Neural progenitor cell (in vitro differentiated cells): ENCODE data around the gene UBR2. TPM values are rescaled to one million over a fixed set of nuclear protein-coding genes. Genes with fewer than 3 reads are reported as not detected.

Source experiments
- DNase-seq: peaks from one replicate; pipeline ENCODE4 v3.0.0-alpha.2; 2016; ENCODE audit warnings: low spot score
- H2AFZ ChIP-seq: fragments of 200-600 bp; sonication (generic); replicated peaks from 2 replicates; pipeline ENCODE4 v1.6.1; 2016; ENCODE audit warnings: antibody characterized with exemption
- H3F3A ChIP-seq: fragments of 200-600 bp; sonication (generic); 2 replicates; pipeline ENCODE4 v1.6.1; 2016; ENCODE audit warnings: antibody characterized with exemption, low read depth
- H3K27ac ChIP-seq: fragments of 200-600 bp; sonication (generic); 2 replicates; pipeline ENCODE4 v1.5.1; 2016; ENCODE audit warnings: mild to moderate bottlenecking
- H3K27me3 ChIP-seq: fragments of 200-600 bp; sonication (generic); 2 replicates; pipeline ENCODE4 v1.6.1; 2016; ENCODE audit warnings: mild to moderate bottlenecking, moderate library complexity
- H3K36me3 ChIP-seq: fragments of 200-600 bp; sonication (generic); 2 replicates; pipeline ENCODE4 v1.5.1; 2016
- H3K4me1 ChIP-seq: fragments of 200-600 bp; sonication (generic); 2 replicates; pipeline ENCODE4 v1.6.1; 2016; ENCODE audit warnings: mixed run types
- H3K4me2 ChIP-seq: fragments of 200-600 bp; sonication (generic); 2 replicates; pipeline ENCODE4 v1.6.1; 2016
- H3K4me3 ChIP-seq: fragments of 200-600 bp; sonication (generic); 2 replicates; pipeline ENCODE4 v1.5.1; 2016
- H3K79me2 ChIP-seq: fragments of 200-600 bp; sonication (generic); 2 replicates; pipeline ENCODE4 v1.6.1; 2016; ENCODE audit warnings: low read depth
- H3K9ac ChIP-seq: fragments of 200-600 bp; sonication (generic); 2 replicates; pipeline ENCODE4 v1.6.1; 2016
- H3K9me3 ChIP-seq: fragments of 200-600 bp; sonication (generic); 2 replicates; pipeline ENCODE4 v1.5.1; 2016; ENCODE audit warnings: low read depth
- H4K20me1 ChIP-seq: fragments of 200-600 bp; sonication (generic); 2 replicates; pipeline ENCODE4 v1.6.1; 2016; ENCODE audit warnings: low read depth
- H3K27ac Mint-ChIP-seq: 3 replicates; pipeline ENCODE4 v1.8.0; 2021; ENCODE audit warnings: mixed read lengths
- H3K27me3 Mint-ChIP-seq: 2 replicates; pipeline ENCODE4 v1.8.0; 2022; ENCODE audit warnings: low read depth, mild to moderate bottlenecking, inconsistent platforms, moderate library complexity, mixed read lengths; ENCODE audit not compliant: insufficient read depth
- H3K36me3 Mint-ChIP-seq: 3 replicates; pipeline ENCODE4 v1.8.0; 2021; ENCODE audit warnings: mixed read lengths
- H3K4me1 Mint-ChIP-seq: 3 replicates; pipeline ENCODE4 v1.8.0; 2021; ENCODE audit warnings: mixed read lengths
- H3K4me3 Mint-ChIP-seq: 3 replicates; pipeline ENCODE4 v1.8.0; 2021; ENCODE audit warnings: mild to moderate bottlenecking, moderate library complexity, mixed read lengths
- H3K9me3 Mint-ChIP-seq: 3 replicates; pipeline ENCODE4 v1.8.0; 2020; ENCODE audit warnings: mixed read lengths
- EZH2 ChIP-seq: fragments of 200-600 bp; sonication (generic); IDR thresholded peaks from 2 replicates; pipeline ENCODE4 v1.6.1; 2017; ENCODE audit warnings: antibody characterized with exemption, mild to moderate bottlenecking, moderate library complexity
- EZH2phosphoT487 ChIP-seq: fragments of 200-600 bp; sonication (generic); IDR thresholded peaks from 2 replicates; pipeline ENCODE4 v1.6.1; 2017; ENCODE audit warnings: antibody characterized with exemption
- total RNA-seq: library from RNA; depleted of rRNA; stranded (reverse); fragments of >200 nt; gene quantifications from 2 replicates; pipeline ENCODE4 v1.2.3, GENCODE V29; 2015; ENCODE audit warnings: low replicate concordance
- TF ChIP-seq, protein P1 (sequence below): fragments of 200-600 bp; sonication (generic); IDR thresholded peaks from 2 replicates; pipeline ENCODE4 v1.5.1; 2017; ENCODE audit warnings: antibody characterized with exemption, mild to moderate bottlenecking

Gene UBR2
- total RNA-seq, 1 donor from 2014 or later, result 34.7 TPM

DNA sequence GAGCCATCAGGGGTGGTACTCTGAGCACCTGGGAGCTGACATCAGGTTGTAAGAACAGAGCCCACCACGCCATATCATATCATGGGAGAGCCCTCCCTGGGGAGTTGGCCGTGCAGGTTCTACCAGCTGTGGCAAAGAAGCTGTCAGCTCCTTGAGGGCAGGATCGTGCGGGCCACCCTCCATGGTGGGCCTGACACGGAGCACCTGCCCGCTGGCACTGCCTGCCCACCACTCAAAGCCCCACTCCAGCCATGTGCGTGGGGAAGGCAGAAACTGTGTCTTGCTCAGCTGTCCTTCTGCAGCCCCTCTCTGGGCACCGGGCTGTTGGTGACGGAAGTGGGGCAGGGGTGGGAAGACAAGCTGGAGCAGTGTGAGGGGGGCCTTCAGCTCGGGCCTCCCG is 144.3 kb downstream of the UBR2 start:
- H4K20me1 ChIP-seq, result no peaks in the 10 kb centered on the region
- no peaks in the 10 kb centered on the region for H3K36me3 ChIP-seq
- no peak overlapping the region for H3K4me3 ChIP-seq
- no peaks in the 10 kb centered on the region for H3K9me3 ChIP-seq
- Mint-ChIP-seq H3K9me3 (peaks cover 7% of the 10 kb centered on the region), H3K27ac (no peak overlapping the region), H3K36me3 (no peaks in the 10 kb centered on the region), H3K4me3 (no peak overlapping the region), H3K27me3 (peaks cover 2% of the 10 kb centered on the region), H3K4me1 (peaks cover 10% of the 10 kb centered on the region)
- DNase-seq, result no peak
- no peak overlapping the region for H2AFZ ChIP-seq
- H3K27ac ChIP-seq, result no peak overlapping the region
- H3F3A ChIP-seq, result no peaks in the 10 kb centered on the region
- H3K4me1 ChIP-seq, result peaks cover 20% of the 10 kb centered on the region
- no peak overlapping the region for H3K4me2 ChIP-seq
- no peak overlapping the region for H3K9ac ChIP-seq
- no peaks in the 10 kb centered on the region for H3K27me3 ChIP-seq
- no peaks in the 10 kb centered on the region for H3K79me2 ChIP-seq
- TF ChIP-seq EZH2 (no peak), EZH2phosphoT487 (no peak)
- TF ChIP-seq, protein P1, sequence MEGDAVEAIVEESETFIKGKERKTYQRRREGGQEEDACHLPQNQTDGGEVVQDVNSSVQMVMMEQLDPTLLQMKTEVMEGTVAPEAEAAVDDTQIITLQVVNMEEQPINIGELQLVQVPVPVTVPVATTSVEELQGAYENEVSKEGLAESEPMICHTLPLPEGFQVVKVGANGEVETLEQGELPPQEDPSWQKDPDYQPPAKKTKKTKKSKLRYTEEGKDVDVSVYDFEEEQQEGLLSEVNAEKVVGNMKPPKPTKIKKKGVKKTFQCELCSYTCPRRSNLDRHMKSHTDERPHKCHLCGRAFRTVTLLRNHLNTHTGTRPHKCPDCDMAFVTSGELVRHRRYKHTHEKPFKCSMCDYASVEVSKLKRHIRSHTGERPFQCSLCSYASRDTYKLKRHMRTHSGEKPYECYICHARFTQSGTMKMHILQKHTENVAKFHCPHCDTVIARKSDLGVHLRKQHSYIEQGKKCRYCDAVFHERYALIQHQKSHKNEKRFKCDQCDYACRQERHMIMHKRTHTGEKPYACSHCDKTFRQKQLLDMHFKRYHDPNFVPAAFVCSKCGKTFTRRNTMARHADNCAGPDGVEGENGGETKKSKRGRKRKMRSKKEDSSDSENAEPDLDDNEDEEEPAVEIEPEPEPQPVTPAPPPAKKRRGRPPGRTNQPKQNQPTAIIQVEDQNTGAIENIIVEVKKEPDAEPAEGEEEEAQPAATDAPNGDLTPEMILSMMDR, result no peak

DNA sequence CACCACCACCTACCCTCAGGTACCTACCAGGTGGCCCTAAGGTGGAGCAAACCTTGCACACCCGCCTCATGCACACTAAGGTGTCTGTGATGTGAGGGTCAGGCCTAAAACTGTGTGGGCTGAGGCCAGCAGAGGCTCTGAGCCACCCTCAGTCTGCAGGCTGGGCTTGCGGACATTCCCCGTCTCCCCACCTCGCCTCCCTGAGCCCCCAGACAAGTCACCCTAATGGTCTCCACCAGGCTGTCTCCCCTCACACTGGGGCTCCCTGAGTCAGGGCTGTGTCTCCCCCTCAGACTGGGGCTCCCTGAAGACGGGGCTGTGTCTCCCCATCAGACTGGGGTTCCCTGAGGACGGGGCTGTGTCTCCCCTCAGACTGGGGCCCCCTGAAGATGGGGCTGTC is 146.0 kb downstream of the UBR2 start:
- peak overlapping the region; percentile 50 for H3K27ac Mint-ChIP-seq
- Histone ChIP-seq H3K36me3 (no peaks in the 10 kb centered on the region), H3K9me3 (no peaks in the 10 kb centered on the region), H3K9ac (no peak overlapping the region), H4K20me1 (no peaks in the 10 kb centered on the region), H3K27me3 (no peaks in the 10 kb centered on the region), H3K4me2 (peak overlapping the region; percentile 16), H3K27ac (peak overlapping the region; percentile 78), H3K4me3 (no peak overlapping the region), H3K4me1 (peaks cover 14% of the 10 kb centered on the region), H3F3A (no peaks in the 10 kb centered on the region), H2AFZ (peak overlapping the region; percentile 86), H3K79me2 (no peaks in the 10 kb centered on the region)
- peaks cover 10% of the 10 kb centered on the region for H3K4me1 Mint-ChIP-seq
- no peaks in the 10 kb centered on the region for H3K27me3 Mint-ChIP-seq
- no peak overlapping the region for H3K4me3 Mint-ChIP-seq
- DNase-seq, result no peak
- TF ChIP-seq, protein P1, result no peak
- TF ChIP-seq EZH2 (no peak), EZH2phosphoT487 (no peak)
- no peaks in the 10 kb centered on the region for H3K36me3 Mint-ChIP-seq
- peaks cover 7% of the 10 kb centered on the region for H3K9me3 Mint-ChIP-seq

DNA sequence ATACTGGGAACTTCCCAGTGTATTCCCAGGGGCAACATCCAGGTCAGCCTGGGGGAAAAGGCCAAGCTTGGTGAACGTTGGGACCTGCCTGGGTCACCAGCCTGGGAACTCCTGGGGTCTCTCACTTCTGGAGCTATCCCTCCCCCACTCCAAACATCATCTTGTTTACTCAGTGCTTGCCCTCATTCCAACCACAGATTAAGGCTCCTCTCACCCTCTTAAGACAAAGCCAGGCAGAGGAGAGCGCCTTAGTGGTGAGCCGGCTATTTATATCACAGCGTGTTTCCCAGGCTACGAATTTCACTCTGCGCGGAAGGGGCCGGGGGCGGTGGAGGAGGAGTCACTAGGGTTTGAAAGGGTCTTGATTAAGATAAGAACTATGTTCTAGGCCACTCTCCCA is 146.5 kb downstream of the UBR2 start:
- Mint-ChIP-seq H3K4me1 (peaks cover 10% of the 10 kb centered on the region), H3K27ac (peak overlapping the region; percentile 46), H3K9me3 (peaks cover 7% of the 10 kb centered on the region), H3K36me3 (no peaks in the 10 kb centered on the region), H3K4me3 (no peak overlapping the region), H3K27me3 (no peaks in the 10 kb centered on the region)
- Histone ChIP-seq H3K4me2 (peak overlapping the region; percentile 16), H3K27ac (peak overlapping the region; percentile 78), H3K27me3 (no peaks in the 10 kb centered on the region), H3F3A (no peaks in the 10 kb centered on the region), H3K36me3 (no peaks in the 10 kb centered on the region), H3K4me1 (peaks cover 14% of the 10 kb centered on the region), H2AFZ (peak overlapping the region; percentile 86), H3K9ac (no peak overlapping the region), H3K9me3 (no peaks in the 10 kb centered on the region), H3K4me3 (no peak overlapping the region), H3K79me2 (no peaks in the 10 kb centered on the region), H4K20me1 (no peaks in the 10 kb centered on the region)
- no peak for TF ChIP-seq EZH2
- no peak for TF ChIP-seq EZH2phosphoT487
- TF ChIP-seq, protein P1, result no peak
- peak; percentile 74 for DNase-seq
